GM18858 (cell line): Measurements from ENCODE around the gene RNF103.
"Not testable (repeated sequence)": the region's sequence is repeated elsewhere in the genome, so short reads cannot be mapped to it uniquely, and the experiment has no call there.

Source experiments
- ATAC-seq: cut with Tn5 transposase; IDR thresholded peaks from one replicate; pipeline ENCODE4 v1.9.1; 2021; ENCODE audit not compliant: unreplicated experiment

The RNF103 gene

DNA sequence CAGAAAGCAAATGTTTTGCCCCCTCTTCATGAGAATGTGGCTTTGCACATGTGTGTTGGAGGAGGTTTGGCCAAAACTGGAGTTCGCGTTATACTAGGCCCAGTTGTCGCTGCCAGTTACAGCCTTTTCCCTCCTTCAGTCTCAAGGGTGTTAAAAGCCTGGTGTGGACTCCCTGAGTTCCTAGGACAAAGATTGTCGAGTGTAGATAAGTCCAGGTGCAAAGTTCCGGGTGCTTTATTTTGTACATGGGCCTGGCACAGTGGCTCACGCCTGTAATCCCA lies 542 bp upstream of the RNF103 start:
- no peak for ATAC-seq

DNA sequence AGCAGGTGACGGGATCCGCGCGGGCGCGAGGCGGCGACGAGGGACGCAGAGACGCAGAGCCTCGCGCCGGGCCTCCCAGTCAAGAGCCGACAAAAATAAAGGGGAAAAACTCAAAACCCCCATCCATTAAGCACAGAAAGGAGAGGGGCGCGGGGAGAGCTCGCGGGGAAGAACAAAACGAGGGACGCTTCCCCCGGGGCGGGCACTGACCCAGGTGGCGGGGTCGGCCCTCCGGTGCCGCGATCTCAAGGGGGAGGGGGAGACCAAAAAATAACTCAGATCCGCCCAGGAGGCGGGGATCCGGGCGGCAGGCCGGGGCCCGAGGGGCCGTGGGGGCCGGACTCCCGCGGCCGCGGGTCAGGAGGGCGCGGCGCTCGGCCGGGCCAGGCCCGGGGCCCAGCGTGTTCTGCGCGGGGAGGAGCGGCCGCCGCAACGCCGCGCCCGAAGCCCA lies 597 bp downstream of the RNF103 start:
- peak; percentile 33 for ATAC-seq

DNA sequence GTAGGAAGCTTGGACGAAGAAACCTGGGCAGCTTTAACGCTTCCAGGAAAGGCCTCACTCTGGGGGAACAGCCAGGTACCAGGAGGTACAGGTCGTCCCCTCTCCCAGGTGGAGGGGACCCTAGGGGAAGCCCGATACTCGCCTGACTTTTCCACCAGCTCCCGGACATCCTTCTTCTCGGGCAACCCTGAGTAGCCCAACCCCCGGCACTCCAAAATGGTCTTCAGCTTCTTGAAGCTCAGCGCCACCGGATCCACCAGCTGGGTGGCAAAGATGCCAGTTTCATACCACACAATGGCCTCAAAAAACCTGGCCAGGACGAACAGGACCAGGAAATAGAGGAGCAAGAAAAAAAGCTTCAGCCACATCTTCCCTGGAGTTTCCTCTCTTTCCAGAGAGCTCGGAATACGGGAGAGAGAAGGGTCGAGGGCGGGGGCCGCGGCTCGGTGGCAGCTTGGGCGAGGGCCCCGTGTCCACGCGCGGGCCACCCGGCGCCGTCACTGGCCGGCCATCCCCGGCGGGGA lies 1.1 kb downstream of the RNF103 start:
- no peak for ATAC-seq

DNA sequence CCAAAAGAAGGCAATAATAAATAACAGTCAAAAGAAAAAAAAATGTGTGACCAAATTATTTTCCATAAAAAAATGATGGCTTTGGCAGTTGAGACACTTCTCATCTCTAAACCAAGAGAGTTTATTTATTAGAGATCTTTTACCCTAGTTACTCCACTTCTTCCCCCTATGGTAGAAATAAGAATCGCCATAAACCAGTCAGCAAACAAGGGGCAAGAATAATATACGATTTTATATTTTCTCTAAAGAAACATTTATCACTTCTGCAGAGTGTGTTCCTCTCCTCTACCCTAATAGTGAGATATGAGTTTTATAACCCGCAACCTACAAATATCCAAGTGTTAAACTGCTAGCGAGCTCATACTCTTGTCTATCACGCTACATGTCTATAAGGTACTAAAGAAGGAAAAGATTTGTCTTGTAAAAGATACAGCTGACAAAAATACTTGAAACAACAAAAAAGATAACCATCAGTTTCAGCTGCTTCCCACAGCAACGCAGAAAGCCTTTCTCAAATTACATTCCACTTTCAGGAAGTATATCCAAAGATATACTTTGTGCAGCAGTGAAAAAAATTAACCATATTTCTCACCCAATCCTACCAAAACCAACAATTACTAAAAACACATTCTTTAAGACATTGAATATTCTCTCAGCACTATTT lies 2.3 kb downstream of the RNF103 start:
- no peak for ATAC-seq

DNA sequence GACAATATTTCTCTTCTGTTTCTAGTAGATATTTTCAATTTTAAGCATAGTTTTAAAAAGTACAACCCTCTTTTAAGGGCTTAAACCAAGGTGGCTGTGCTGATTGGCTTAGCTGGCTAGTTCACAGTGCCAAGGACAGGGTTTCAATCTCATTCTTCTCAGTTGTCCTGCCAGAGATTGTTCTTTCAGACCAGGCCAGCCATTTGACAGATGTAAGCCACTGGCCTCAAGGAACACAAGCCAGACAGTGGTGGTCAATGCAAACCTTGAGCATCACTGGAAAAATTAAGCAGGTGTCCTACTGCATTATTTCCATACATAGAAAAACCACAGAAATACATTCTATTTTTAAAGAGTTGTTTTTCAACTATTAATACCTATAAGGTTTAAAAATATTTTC lies 5.9 kb downstream of the RNF103 start:
- no peak for ATAC-seq

DNA sequence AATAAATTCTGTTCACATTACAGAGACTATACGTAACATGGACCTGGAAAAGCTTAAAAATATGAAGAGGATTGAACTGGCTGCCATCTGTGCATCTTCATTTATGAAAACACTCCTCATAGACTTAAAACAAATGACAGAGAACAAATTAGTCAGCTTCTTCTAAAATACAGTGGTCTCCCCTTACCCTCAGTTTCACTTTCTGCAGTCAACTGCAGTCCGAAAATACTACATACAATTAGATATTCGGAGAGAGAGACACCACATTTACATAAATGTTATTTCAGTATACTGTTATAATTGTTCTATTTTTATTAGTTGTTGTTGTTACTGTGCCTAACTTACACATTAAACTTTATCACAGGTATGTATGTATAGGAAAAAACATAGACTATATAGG lies 6.5 kb downstream of the RNF103 start:
- ATAC-seq, result no peak

DNA sequence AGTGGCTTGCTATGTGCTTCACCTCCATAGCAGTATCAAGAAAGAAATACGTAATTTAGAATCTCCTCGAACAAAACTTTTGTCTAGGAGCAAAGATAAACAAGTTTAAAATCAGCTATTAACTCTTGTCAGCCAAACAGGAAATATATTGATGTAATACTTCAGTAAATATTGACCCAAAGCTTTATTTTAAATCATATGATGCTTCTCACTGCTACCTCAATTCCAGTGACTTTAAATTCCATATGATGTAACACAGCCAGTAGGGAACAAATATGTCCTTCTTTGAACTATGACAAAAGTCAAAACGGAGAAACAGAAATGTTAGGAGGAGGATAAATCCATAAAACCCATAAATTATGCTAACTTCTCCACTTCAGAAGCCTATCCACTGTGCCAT lies 7.2 kb downstream of the RNF103 start:
- no peak for ATAC-seq

DNA sequence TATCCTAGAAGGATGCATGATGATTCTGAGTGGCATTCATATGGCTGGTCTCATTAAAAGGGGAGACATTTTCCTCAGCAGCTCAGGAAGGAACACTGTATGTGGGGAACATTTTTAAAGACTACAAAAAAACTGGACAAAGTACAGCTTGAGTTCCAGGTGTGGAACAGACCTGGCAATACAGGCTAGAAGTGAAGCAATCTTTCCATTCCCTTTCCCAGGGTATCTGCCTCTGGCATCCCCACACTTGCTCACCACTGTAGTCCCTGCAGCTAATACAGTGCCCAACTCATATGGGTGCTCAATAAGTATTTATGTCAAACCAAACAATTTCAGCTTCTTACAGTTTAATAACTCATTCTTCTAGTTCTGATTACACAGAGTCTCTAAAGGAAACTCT lies 8.1 kb downstream of the RNF103 start:
- ATAC-seq, result no peak

DNA sequence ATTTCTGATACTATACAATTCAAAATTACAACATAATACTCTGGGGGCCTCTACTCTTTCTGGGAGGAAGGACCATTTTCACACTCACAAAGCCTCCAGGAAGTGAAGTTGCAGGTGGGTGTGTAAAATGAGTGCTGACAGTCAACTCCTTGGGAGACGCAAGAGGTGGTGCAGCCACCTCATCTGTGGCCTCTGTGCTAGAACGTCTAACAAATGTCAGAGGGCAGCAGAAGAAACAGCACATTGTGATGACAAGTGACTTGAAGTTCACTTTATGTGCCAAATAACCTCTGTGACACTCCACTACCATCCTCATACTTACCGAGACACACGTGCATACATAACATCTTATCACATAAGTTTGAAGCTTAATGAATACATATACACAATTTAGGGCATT lies 10.2 kb downstream of the RNF103 start:
- ATAC-seq, result no peak

DNA sequence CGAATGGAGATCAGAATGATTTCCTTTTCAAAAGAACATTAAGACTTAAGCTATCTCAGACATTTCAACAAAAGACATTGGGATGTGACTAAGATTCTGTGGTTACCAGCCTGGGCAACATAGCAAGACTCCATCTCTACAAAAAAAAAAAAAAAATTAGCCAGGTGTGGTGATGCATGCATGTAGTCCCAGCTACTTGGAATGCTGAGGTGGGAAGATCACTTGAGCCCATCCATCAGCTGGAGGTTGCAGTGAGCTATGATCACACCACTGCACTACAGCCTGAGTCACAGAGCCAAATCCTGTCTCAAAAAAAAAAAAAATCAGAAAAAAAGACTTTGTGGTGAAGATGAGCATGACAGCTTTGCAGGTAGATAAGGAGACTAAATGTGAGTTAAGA lies 12.8 kb downstream of the RNF103 start:
- ATAC-seq, result no peak

DNA sequence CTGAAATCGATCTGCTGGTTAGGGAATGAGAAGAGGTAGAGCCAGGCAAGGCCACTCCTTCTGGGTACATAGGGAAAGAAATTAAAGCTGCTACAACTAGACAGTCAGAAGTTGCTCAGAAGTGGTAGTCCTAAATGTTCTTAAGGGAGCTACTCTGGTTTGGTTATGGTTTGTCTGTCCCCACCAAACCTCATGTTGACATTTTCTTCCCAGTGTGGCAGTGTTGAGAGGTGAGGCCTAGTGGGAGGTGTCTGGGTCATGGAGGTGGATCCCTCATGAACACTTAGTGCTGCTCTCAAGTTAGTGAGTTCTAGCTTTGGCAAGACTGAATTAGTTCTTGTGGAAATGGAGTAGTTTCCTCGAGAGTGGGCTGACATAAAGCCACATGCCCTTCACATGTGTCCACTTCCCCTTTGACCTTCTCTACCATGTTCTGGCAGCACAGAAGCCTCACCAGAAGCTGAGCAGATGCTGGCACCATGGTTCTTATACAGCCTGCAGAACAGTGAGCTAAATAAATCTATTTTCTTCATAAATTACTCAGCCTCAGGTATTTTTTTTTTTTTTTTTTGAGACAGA lies 14.7 kb downstream of the RNF103 start:
- ATAC-seq, result no peak

DNA sequence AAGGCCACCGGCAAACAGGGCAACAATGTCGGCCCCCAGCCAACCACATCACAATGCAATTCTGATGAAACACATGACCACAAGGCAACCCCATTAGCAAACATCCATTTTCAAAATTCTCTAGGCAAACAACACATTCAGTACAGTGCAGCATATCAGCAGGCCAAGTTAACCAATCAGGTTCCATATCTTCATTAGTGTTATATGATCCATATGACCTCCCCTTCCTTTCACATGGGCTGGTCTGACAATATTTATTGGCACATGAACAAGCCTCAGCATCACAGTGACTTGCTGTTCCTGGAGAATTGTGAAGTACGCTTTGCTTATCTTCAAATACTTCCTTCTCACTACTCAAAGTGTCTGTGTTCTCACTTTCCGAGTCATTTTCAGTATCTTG lies 19.8 kb downstream of the RNF103 start:
- ATAC-seq, result no peak

DNA sequence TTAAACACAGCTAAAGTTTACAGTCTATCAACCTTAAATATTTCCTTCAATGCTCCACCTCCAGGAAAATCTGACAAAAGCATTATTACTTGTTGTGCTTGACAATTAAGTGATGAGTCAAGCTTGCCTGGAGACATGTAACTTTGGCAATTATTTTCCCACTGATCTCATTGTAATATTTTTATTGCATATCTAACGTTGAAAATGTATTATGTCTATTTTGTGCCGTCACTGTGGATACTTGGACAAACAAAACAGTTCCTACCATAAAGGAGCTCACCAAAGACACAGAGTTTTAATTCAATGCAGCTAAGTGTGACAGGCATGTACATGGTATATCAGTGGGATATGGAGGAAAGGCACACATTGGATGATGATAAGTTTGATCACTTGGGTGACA lies 24.7 kb downstream of the RNF103 start:
- no peak for ATAC-seq

DNA sequence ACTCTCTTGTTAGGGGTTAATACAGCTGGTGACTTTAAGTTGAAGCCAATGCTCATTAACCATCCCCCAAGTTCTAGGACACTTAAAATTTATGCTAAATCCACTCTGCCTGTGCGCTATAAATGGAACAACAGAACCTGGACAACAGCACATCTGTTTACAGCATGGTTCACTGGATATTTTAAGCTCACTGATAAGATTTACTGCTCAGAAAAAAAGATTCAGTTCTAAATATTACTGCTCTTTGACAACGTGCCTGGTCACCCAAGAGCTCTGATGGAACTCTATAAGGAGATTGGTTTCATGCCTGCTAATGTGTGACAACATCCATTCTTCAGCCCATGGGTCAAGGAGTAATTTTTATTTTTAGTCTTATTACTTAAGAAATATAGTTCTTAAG lies 27.5 kb downstream of the RNF103 start:
- ATAC-seq, result no peak

DNA sequence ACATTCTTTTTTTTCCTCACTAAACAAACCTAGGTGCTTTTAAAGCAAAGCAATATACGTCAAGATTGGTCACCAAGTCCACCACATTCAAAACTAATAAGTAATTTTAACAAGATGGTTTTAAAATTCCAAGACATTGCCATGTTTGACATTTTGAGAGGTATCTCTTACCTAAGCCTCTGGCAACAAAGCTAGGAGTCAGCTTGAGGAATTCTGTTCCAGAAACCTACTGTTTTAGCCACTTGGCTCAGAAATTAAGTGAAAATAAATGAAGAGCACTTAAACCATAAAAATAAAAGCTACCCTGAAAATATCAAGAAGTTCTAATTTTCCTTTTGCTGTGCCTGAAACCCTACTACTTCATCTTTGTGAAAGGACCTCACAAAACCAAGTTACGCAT lies 30.4 kb downstream of the RNF103 start:
- no peak for ATAC-seq

DNA sequence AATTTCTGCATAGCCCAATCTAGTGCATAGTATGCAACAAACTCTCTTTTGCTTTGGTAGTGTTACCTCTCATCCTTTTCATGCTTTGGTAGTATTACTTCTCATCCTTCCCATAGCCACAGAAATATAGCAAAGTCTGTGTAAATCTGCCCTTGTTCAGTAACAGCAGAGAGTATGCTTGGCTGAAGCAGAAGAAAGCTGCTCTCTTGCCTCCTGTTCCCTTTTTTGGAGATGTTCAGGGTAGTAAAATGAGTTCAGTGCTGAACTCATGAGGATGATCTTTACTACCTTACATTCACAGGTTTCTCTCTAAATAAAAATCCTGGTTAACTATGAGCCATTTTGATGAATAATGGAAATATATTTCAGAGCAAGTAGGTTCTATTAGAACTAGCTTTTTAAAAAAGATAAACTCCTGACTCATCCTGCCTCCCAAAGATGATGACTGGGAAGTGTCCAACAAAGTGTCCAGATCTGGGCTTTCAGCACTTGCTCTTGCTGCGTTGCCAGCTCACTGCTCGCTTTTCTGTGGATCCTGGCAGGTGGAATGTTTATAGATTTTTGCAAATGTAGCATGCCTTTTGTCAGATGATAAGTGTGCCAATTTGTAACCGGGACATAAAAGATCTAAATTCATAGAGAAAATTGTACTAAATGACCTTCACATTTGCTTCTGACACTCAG lies 31.0 kb downstream of the RNF103 start:
- no peak for ATAC-seq

DNA sequence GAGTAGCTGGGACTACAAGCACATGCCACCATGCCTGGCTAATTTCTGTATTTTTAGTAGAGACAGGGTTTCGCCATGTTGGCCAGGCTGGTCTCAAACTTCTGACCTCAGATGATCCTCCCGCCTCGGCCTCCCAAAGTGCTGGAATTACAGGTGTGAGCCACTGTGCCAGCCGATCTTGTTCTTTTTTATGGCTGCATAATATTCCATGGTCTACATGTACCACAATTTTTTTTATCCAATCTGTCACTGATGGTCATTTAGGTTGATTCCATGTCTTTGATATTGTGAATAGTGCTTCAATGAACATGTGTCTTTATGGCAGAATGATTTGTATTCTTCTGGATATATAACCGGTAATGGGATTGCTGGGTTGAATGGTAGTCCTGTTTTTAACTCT lies 34.0 kb downstream of the RNF103 start:
- ATAC-seq, result not testable (repeated sequence)

DNA sequence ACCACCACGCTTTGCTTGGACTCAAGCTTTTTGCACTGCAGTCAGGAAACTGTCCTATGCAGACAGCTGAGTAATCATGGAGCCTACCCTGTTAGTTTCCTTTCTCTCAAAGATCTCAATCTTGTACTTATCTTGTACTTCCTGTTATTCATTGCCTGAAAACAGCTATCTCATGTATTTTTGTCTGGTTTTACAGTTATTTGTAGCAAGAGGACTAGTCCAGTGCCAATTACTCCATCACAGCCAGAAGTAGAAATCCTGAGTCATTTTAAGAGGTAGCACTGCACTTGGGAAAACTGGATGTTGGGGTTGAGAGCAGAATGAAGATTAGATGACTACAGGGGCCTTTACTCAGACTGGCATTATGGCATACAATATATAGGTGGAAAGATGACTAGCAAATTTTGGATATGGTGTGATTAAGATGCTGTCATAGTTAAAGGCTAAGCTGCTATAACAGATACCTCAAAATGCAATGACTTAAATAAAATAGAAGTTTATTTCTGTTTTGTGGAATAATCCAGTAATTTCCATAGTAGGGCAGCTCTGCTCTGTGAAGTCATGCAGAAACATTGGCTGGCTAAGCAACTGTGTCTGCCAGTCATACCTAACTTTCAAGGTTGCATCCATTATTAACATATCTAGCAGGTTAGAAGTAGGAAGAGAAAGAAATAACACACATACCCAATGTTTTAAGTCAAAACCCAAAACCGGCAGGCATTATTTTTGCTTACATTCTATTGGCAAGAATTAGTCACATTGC lies 39.3 kb downstream of the RNF103 start:
- peak; percentile 75 for ATAC-seq

DNA sequence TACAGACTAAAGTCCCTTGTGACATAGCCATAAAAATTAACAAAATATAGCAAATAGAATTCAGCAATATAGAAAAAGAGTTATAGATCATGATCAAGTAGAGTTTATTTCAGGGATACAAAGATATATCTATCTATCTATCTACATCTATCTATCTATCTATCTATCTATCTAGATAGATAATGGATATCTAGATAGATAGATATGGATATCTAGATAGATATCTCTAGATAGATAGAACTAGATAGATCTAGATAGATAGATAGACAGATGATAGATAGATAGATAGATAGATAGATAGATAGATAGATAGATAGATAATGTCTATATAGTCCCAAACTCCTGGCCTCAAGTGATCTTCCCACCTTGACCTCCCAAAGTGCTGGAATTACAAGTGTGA lies 43.1 kb downstream of the RNF103 start:
- no peak for ATAC-seq

DNA sequence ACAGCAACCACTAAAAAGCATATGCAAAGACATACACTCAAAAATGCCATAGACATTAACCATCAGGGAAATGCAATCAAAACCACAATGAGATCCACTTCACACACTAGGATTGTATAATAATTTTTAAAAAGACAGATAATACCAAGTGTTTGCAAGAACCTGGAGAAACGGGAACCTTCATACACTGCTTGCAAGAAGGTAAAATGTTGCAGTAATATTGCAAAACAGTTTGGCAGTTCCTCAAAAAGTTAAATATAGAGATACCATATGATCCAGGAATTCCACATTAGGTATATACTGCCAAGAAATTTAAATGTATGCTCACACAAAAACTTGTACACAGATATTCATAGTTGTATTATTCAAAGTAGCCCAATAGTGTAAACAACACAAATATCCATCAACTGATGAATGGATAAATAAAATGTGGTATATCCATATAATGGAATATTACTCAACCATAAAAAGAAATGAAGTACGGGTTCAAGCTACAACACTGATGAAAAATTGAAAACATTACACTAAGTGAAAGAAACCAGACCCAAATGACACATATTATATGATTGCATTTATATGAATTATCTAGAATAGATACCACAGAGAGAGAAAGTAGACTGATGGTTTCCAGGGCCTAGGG lies 45.7 kb downstream of the RNF103 start:
- no peak for ATAC-seq

DNA sequence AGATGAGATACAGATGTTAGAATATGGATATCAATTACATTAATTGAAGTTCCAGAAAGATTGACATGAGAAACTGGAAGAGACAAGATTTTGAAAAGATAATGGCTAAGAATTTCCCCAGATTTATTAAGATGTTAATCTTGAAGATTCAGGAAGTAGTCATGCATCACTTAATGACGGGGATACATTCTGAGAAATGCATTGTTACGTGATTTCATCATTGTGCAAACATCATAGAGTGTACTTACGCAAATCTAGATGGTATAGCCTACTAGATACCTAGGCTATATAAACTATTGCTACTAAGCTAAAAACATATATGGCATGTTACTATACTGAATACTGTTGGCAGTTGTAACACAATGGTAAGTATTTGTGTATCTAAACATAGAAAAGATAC lies 53.6 kb downstream of the RNF103 start:
- ATAC-seq, result no peak
